AG08395 (cell line): ENCODE data around the gene MRPS34.
"Not testable (repeated sequence)": the region's sequence is repeated elsewhere in the genome, so short reads cannot be mapped to it uniquely, and the experiment has no call there.

Experiments used
- DNase-seq: peaks from one replicate; pipeline ENCODE4 v3.0.0; 2012; ENCODE audit warnings: mixed read lengths, low spot score

Gene MRPS34

GRCh38 chr16:1749152-1750117 is 23.5 kb downstream of the MRPS34 start:
- no peak for DNase-seq

- DNase-seq = no peak
Observed at GRCh38 chr16:1747934-1748333, 25.0 kb downstream of the MRPS34 start.

GRCh38 chr16:1746693-1747195 is 26.2 kb downstream of the MRPS34 start:
- no peak for DNase-seq

- no peak for DNase-seq
Observed at GRCh38 chr16:1745900-1746692, 26.8 kb downstream of the MRPS34 start.

GRCh38 chr16:1745181-1745899 is 27.6 kb downstream of the MRPS34 start:
- DNase-seq = peak; percentile 88

- DNase-seq = no peak
Observed at GRCh38 chr16:1744338-1744840, 28.5 kb downstream of the MRPS34 start.

- no peak for DNase-seq
Observed at GRCh38 chr16:1743376-1744337, 29.3 kb downstream of the MRPS34 start.

- DNase-seq = no peak
Observed at GRCh38 chr16:1741553-1742165, 31.3 kb downstream of the MRPS34 start.

GRCh38 chr16:1740781-1741490 is 32.0 kb downstream of the MRPS34 start:
- DNase-seq = no peak

- no peak for DNase-seq
Observed at GRCh38 chr16:1740234-1740633, 32.7 kb downstream of the MRPS34 start.

GRCh38 chr16:1734816-1735215 is 38.1 kb downstream of the MRPS34 start:
- DNase-seq = no peak

- no peak for DNase-seq
Observed at GRCh38 chr16:1734123-1734522, 38.8 kb downstream of the MRPS34 start.

- not testable (repeated sequence) for DNase-seq
Observed at GRCh38 chr16:1732551-1732987, 40.4 kb downstream of the MRPS34 start.

GRCh38 chr16:1732071-1732470 is 40.9 kb downstream of the MRPS34 start:
- no peak for DNase-seq

- no peak for DNase-seq
Observed at GRCh38 chr16:1731603-1732002, 41.3 kb downstream of the MRPS34 start.

GRCh38 chr16:1731073-1731472 is 41.9 kb downstream of the MRPS34 start:
- no peak for DNase-seq

- DNase-seq = no peak
Observed at GRCh38 chr16:1729445-1729844, 43.5 kb downstream of the MRPS34 start.

- no peak for DNase-seq
Observed at GRCh38 chr16:1729026-1729425, 43.9 kb downstream of the MRPS34 start.
